ENCODE measurements around the gene USF2. TPM values are rescaled to one million over a fixed set of nuclear protein-coding genes. Genes with fewer than 3 reads are reported as not detected.
A peak's percentile ranks its signal among the peaks of the same experiment; 100 is the strongest.

The USF2 gene
- polyA plus RNA-seq, 2 of the 4 experiments (the other 2 are of a cell fraction): 118 to 141 TPM

DNA sequence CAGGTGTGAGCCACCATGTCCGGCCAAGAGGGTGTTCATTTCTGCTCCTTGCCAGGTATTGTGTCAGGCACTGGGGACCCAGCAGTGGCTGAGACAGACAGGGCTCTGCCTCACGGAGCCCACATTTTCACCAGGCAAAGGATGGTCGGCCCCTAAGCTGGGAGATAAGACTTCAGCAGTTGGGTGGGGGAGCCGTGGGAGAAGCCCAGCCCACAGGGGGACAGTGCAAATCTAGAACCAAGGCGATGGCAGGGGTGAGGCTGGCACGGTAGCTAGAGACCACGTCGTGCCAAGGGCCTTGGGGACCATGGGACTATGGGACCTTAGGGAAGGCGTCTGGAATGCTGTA is 11.7 kb upstream of the USF2 start:
- TF ChIP-seq RAD21 (conservative IDR thresholded peaks at IDR 0.05 in 1 of 2, IDR thresholded peaks at IDR 0.05 in 1 of 2) (no peak), JUN (IDR thresholded peaks at IDR 0.05) (no peak), SMC3 (IDR thresholded peaks at IDR 0.05) (no peak), HEYL (CRISPR knock-in tag; IDR thresholded peaks at IDR 0.05) (no peak), CBX2 (IDR thresholded peaks at IDR 0.05; ENCODE audit: borderline replicate concordance, low read depth) (no peak), HDAC2 (IDR thresholded peaks at IDR 0.05) (no peak), ZC3H11A (IDR thresholded peaks at IDR 0.05) (no peak), RCOR1 (IDR thresholded peaks at IDR 0.05; ENCODE audit: low read depth, low read length) (no peak)
- TF ChIP-seq, protein P1, sequence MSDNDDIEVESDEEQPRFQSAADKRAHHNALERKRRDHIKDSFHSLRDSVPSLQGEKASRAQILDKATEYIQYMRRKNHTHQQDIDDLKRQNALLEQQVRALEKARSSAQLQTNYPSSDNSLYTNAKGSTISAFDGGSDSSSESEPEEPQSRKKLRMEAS (IDR thresholded peaks at IDR 0.05): no peak
- TF ChIP-seq, protein P2, sequence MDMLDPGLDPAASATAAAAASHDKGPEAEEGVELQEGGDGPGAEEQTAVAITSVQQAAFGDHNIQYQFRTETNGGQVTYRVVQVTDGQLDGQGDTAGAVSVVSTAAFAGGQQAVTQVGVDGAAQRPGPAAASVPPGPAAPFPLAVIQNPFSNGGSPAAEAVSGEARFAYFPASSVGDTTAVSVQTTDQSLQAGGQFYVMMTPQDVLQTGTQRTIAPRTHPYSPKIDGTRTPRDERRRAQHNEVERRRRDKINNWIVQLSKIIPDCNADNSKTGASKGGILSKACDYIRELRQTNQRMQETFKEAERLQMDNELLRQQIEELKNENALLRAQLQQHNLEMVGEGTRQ (IDR thresholded peaks at IDR 0.05): no peak
- CTCF ChIA-PET: interaction anchor here (0.6 to 2.9 kb wide), 8 partner anchors 9 to 194 kb away, joined by 3 to 12 read pairs (median 6); partner anchors contain the start of gene FXYD7
- DNase-seq (ENCODE audit: low read depth in 1 of 2, low spot score in 1 of 2): no peak

DNA sequence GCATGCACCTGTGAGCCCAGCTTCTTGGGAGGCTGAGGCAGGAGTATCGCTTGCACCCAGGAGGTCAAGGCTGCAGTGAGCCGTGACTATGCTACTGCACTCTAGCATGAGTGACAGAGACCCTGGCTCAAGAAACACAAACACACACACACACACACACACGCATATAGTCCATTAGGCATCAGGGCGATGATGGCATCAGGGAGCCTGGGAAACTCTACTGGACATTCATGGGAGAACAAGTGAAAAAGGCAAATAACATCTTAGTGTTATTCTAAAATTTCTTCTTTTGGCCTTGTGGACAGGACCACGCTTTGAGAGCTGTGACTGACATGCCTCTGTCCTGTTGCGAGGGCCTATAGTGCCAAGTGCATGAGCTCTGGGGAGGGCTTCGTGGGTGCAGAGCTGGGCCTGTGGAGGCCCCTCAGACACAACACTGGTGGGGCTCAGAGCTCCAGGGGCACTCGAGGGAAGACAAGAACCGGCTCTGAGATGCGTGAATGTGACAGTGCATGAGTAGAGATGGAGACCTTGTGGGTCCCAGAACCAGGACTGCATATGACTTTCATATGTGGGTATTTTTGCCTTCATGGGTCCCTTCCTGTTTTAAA is 8.0 kb upstream of the USF2 start:
- Histone ChIP-seq H3K4me1 (no peaks in the 10 kb centered on the region), H3K4me2 (no peak overlapping the region), H3K27ac (no peak overlapping the region), H3K9me3 (no peaks in the 10 kb centered on the region), H3K4me3 (no peak overlapping the region)
- WGBS (ENCODE audit: missing lambda C conversion rate): 69% methylated on average over 10 of the region's 10 CpGs
- CTCF ChIA-PET: interaction anchor here (0.6 to 4.2 kb wide), 7 partner anchors 10 to 208 kb away, joined by 3 to 11 read pairs (median 4); no protein-coding TSS in a partner anchor
- FAIRE-seq (peak; percentile 70), DNase-seq (ENCODE audit: low read depth in 1 of 2, low spot score in 1 of 2) (no peak), ATAC-seq (no peak; a peak in 1 of 6 replicates)
- POLR2A ChIA-PET: interaction anchor here (1.2 kb wide), 1 partner anchor 9 kb away, joined by 3 read pairs; no protein-coding TSS in a partner anchor
- TF ChIP-seq KDM1A (IDR thresholded peaks at IDR 0.05; ENCODE audit: low read depth): no peak
- TF ChIP-seq RARB (CRISPR knock-in tag; IDR thresholded peaks at IDR 0.05): no peak
- no peak for TF ChIP-seq MAZ (IDR thresholded peaks at IDR 0.05; ENCODE audit: borderline replicate concordance, low read depth, low read length)
- TF ChIP-seq HOXB5 (CRISPR knock-in tag; IDR thresholded peaks at IDR 0.05): no peak
- TF ChIP-seq HEYL (CRISPR knock-in tag; IDR thresholded peaks at IDR 0.05): no peak
- TF ChIP-seq, protein P3, sequence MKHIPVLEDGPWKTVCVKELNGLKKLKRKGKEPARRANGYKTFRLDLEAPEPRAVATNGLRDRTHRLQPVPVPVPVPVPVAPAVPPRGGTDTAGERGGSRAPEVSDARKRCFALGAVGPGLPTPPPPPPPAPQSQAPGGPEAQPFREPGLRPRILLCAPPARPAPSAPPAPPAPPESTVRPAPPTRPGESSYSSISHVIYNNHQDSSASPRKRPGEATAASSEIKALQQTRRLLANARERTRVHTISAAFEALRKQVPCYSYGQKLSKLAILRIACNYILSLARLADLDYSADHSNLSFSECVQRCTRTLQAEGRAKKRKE (CRISPR knock-in tag; IDR thresholded peaks at IDR 0.05; ENCODE audit: low read depth): no peak
- TF ChIP-seq, protein P4, sequence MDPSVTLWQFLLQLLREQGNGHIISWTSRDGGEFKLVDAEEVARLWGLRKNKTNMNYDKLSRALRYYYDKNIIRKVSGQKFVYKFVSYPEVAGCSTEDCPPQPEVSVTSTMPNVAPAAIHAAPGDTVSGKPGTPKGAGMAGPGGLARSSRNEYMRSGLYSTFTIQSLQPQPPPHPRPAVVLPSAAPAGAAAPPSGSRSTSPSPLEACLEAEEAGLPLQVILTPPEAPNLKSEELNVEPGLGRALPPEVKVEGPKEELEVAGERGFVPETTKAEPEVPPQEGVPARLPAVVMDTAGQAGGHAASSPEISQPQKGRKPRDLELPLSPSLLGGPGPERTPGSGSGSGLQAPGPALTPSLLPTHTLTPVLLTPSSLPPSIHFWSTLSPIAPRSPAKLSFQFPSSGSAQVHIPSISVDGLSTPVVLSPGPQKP (IDR thresholded peaks at IDR 0.05; ENCODE audit: low read depth, low read length): no peak
- no peak for TF ChIP-seq EHMT2 (IDR thresholded peaks at IDR 0.05; ENCODE audit: low read depth)
- no peak for TF ChIP-seq SREBF2 (IDR thresholded peaks at IDR 0.05)
- TF ChIP-seq ZFP36 (IDR thresholded peaks at IDR 0.05; ENCODE audit: borderline replicate concordance, partially characterized antibody): no peak
- TF ChIP-seq KDM5A (IDR thresholded peaks at IDR 0.05): no peak
- no peak for TF ChIP-seq JUN (IDR thresholded peaks at IDR 0.05)
- TF ChIP-seq, protein P5, sequence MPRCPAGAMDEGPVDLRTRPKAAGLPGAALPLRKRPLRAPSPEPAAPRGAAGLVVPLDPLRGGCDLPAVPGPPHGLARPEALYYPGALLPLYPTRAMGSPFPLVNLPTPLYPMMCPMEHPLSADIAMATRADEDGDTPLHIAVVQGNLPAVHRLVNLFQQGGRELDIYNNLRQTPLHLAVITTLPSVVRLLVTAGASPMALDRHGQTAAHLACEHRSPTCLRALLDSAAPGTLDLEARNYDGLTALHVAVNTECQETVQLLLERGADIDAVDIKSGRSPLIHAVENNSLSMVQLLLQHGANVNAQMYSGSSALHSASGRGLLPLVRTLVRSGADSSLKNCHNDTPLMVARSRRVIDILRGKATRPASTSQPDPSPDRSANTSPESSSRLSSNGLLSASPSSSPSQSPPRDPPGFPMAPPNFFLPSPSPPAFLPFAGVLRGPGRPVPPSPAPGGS (IDR thresholded peaks at IDR 0.05): no peak
- TF ChIP-seq CEBPB (IDR thresholded peaks at IDR 0.05): no peak
- TF ChIP-seq, protein P6, sequence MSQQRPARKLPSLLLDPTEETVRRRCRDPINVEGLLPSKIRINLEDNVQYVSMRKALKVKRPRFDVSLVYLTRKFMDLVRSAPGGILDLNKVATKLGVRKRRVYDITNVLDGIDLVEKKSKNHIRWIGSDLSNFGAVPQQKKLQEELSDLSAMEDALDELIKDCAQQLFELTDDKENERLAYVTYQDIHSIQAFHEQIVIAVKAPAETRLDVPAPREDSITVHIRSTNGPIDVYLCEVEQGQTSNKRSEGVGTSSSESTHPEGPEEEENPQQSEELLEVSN (IDR thresholded peaks at IDR 0.05; ENCODE audit: borderline replicate concordance, low read depth): no peak
- no peak for TF ChIP-seq BHLHE40 (IDR thresholded peaks at IDR 0.05; ENCODE audit: low read depth, low read length)

More for the DNA sequence above, 11.7 kb upstream of the USF2 start:
- ATAC-seq (no peak), FAIRE-seq (no peak)
- no peak overlapping the region for H3K27ac ChIP-seq
- H3K4me2 ChIP-seq: no peak overlapping the region
- H3K4me3 ChIP-seq: no peak overlapping the region
- no peaks in the 10 kb centered on the region for H3K4me1 ChIP-seq
- no peaks in the 10 kb centered on the region for H3K9me3 ChIP-seq
- WGBS (ENCODE audit: missing lambda C conversion rate): 56% methylated on average over 9 of the region's 9 CpGs
- POLR2A ChIA-PET: no interaction called here

Measured in A549 (cell line).